Measurements from ENCODE around the gene CACNB4.

- no peak for TF ChIP-seq POLR2A (IDR thresholded peaks at IDR 0.05; ENCODE audit: borderline replicate concordance, extremely low read depth, insufficient read depth, insufficient read length)
- no peak for TF ChIP-seq JUND (IDR thresholded peaks at IDR 0.05)
- no peak for TF ChIP-seq CTCF (IDR thresholded peaks at IDR 0.05 in 2 of 3, conservative IDR thresholded peaks at IDR 0.05 in 1 of 3; ENCODE audit: borderline replicate concordance in 1 of 3, insufficient read depth in 1 of 3, low read depth in 2 of 3, low read length in 2 of 3)
- TF ChIP-seq ZBTB33 (IDR thresholded peaks at IDR 0.05; ENCODE audit: extremely low read depth, insufficient replicate concordance, low read length): no peak
- no peak for TF ChIP-seq FOSL1 (IDR thresholded peaks at IDR 0.05; ENCODE audit: low read depth)
- no peak for TF ChIP-seq SRF (IDR thresholded peaks at IDR 0.05; ENCODE audit: low read depth)
- no peak for TF ChIP-seq MAX (IDR thresholded peaks at IDR 0.05)
- TF ChIP-seq ATF3 (IDR thresholded peaks at IDR 0.05): no peak
- TF ChIP-seq SIN3A (IDR thresholded peaks at IDR 0.05; ENCODE audit: low read depth): no peak
- no peak for TF ChIP-seq ZFX (IDR thresholded peaks at IDR 0.05)
- TF ChIP-seq EZH2 (IDR thresholded peaks at IDR 0.05): no peak
- no peak for TF ChIP-seq POLR2AphosphoS5 (IDR thresholded peaks at IDR 0.05; ENCODE audit: low read depth, low read length)
- no peak for TF ChIP-seq EGR1 (IDR thresholded peaks at IDR 0.05; ENCODE audit: low read depth)
These were observed 51.9 kb downstream of the CACNB4 start for GRCh38 chr2:152046940-152047339.

Data from HCT116 (cell line).